GM19455 (cell line): ENCODE results near the gene METRNL.

Experiments used
- ATAC-seq: cut with Tn5 transposase; IDR thresholded peaks from one replicate; pipeline ENCODE4 v1.9.1; 2021; ENCODE audit not compliant: unreplicated experiment

The METRNL gene

GRCh38 chr17:83089328-83090132, 10.1 kb downstream of the METRNL start:
- no peak for ATAC-seq

GRCh38 chr17:83090444-83091256, 11.2 kb downstream of the METRNL start:
- no peak for ATAC-seq

- ATAC-seq, result no peak
Measured at GRCh38 chr17:83091257-83092141, 12.1 kb downstream of the METRNL start.

- no peak for ATAC-seq
Measured at GRCh38 chr17:83092186-83092585, 12.8 kb downstream of the METRNL start.

GRCh38 chr17:83092931-83093330, 13.5 kb downstream of the METRNL start:
- ATAC-seq, result no peak

GRCh38 chr17:83093506-83093905, 14.1 kb downstream of the METRNL start:
- no peak for ATAC-seq

GRCh38 chr17:83094291-83094690, 14.9 kb downstream of the METRNL start:
- ATAC-seq, result no peak

- ATAC-seq, result no peak
Measured at GRCh38 chr17:83095016-83095415, 15.6 kb downstream of the METRNL start.

- ATAC-seq, result no peak
Measured at GRCh38 chr17:83096401-83097224, 17.2 kb downstream of the METRNL start.

GRCh38 chr17:83097831-83098230, 18.4 kb downstream of the METRNL start:
- no peak for ATAC-seq

GRCh38 chr17:83098241-83099085, 19.1 kb downstream of the METRNL start:
- no peak for ATAC-seq

GRCh38 chr17:83099086-83099555, 19.7 kb downstream of the METRNL start:
- no peak for ATAC-seq

GRCh38 chr17:83099570-83100181, 20.3 kb downstream of the METRNL start:
- ATAC-seq, result no peak

GRCh38 chr17:83100220-83100852, 20.9 kb downstream of the METRNL start:
- ATAC-seq, result no peak

GRCh38 chr17:83100853-83101391, 21.5 kb downstream of the METRNL start:
- no peak for ATAC-seq

- ATAC-seq, result no peak
Measured at GRCh38 chr17:83101805-83102480, 22.5 kb downstream of the METRNL start.

GRCh38 chr17:83103200-83103942, 24.0 kb downstream of the METRNL start:
- no peak for ATAC-seq
